HG02588 (cell line): ENCODE measurements around the gene VIPAS39.

Experiments
- ATAC-seq: cut with Tn5 transposase; IDR thresholded peaks from one replicate; pipeline ENCODE4 v1.9.1; 2021; ENCODE audit warnings: mild to moderate bottlenecking, moderate library complexity; ENCODE audit not compliant: unreplicated experiment

Gene VIPAS39

GRCh38 chr14:77406718-77407117 is 50.7 kb downstream of the VIPAS39 start:
- ATAC-seq, result no peak

DNA sequence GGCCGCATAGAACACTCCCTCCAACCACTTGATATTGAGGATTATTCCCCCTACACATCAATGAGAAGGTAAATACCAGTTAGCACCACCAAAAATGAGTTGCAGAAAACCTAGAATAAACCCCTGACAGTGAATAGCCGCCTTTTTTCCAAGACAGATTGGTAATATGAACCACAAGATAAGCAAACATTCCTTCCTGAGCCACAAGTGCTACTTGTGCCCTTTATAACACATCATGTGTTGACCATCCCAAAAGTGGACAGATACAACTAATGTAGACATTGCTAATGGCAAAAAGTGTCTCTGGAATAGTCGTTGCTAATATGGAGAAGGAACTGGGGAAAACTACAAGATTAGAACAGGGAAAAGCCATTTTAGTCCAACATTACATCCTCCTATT is 51.3 kb downstream of the VIPAS39 start:
- ATAC-seq, result no peak

DNA sequence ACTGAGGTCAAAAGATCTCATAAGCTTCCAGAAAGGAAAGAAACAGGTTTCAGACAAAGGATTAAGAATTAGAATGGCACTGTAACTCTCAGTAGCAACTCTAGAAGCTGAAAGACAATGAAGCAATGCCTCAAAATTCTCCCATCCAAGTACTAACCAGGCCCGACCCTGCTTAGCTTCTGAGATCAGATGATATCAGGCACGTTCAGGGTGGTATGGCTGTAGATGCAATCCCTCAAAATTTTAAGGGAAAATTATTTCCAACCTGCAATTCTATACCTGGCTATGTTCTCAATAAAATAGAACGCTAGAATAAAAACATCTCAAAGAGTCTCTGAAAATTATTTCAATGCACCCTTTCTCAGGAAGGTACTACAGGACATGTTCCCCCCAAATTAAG is 53.6 kb downstream of the VIPAS39 start:
- ATAC-seq, result no peak

DNA sequence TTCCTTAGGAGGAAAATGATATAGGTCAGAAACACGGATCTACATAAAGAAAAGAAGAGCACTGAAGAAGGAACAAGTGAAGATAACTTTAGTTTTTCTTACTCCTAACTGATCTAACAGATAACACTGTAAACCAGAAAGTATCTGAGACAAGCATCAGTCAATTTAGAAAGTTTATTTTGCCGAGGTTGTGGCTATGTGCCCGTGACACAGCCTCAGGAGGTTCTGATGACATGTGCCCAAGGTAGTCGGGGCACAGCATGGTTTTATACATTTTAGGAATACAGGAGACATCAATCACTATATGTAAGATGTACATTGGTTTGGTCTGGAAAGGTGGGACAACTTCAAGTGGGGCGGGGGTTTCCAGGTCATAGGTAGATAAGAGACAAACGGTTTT is 57.2 kb downstream of the VIPAS39 start:
- no peak for ATAC-seq

DNA sequence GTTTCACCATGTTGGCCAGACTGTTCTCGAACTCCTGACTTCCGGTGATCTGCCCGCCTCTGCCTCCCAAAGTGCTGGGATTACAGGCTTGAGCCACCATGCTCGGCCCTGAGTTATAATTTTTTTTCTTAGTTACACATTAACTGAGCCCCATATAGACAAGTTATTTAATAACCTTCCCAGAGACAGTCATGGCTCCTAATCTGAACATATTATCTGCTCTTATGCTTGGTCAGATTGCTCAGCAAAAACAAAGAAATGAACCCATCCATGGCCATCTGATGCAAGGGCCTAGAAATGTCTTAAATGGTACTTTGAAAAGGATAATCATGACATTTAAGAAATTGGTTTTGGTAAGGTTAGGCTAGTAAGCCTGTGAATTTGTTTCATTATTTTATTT is 67.2 kb downstream of the VIPAS39 start:
- ATAC-seq, result no peak

DNA sequence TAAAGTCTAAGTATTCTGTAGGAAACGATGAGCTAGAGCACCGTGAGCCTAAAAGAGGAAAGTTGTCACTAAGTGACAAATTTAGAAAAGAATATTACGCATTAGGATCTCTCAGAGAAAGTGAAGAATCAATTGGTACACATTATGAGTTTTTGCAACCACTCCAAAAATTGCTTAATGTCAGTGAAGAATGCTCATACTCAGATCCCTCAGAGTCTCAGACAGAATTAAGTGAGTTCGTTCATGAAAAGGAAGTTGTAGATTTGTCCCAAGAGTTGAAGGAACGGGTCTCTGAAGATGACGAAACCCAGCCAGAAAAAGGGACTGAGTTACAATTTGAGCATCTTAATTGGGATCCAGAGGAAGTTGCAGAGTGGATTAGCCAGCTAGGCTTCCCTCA is 78.7 kb downstream of the VIPAS39 start:
- no peak for ATAC-seq

DNA sequence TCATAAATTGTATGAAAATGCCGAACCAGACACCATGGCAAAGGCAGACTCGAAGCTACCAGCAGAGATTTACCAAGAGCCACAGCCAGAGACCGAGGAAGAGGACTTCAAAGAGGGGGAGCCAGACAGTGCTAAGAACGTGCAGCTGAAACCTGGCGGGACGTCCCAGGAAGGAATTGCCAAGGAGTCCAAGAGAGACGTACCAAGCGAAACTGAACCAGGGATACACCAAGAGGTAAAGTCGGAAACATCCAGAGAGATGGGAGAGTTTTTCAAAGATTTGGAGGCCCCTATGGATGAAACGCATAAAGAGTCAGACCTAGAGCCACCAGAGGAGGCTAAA is 79.9 kb downstream of the VIPAS39 start:
- ATAC-seq, result no peak

DNA sequence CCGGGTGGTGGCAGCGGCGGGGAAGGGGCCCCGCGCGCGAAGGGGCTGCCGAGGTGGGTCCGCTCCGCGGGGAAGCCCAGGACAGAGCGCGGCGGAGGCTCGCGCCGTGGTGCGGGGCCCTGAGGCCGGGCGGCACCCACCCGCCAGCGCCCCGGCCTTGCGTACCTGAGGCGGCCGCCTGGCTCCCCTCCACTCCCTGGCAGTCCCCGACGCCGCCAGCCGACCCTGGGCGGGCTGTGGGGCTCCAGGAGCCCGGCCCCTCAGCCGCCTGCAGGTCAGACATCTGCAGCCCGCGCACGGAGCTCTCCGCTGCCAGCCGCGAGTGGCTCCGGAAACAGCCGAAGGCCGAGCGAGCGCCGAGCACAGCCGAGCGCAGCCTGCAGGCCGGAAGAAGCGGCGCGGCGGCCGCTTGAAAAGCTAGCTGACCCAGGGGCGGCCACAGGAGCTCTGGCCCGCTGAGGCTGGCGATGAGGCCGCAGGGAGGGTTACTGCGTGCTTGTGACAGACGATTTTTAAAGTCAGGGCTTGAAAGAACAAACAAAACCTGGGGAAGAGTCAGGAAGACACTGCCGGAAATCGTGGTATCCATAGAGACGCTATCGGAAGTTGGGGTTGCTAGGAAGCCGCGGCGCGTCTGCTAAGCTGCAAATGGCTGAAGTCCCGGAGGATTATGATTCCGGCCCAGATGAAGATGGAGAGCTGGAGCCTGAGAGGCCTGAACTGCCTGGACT is 80.5 kb downstream of the VIPAS39 start, which contains the start of the genes SAMD15 and TMED8:
Gene SAMD15 (plus strand): TSS at position 609 of the 731 bp plus-strand sequence. CDS start 40 bp downstream, at position 649.
Gene TMED8 (minus strand): TSS at position 324 of the 731 bp plus-strand sequence. CDS start 41 bp downstream, at position 283.
- peak; percentile 83 for ATAC-seq
